Erythroblast (primary cell): ENCODE data around the gene LRBA.

Experiments used
- GATA1 ChIP-seq: IDR thresholded peaks from 2 replicates; pipeline ENCODE4 v1.6.1; 2011; ENCODE audit warnings: low read depth, mild to moderate bottlenecking, control low read depth, low read length, moderate library complexity
- POLR2A ChIP-seq: IDR thresholded peaks from 2 replicates; pipeline ENCODE4 v1.6.1; 2011; ENCODE audit warnings: mild to moderate bottlenecking, low read length

- TF ChIP-seq POLR2A (no peak), GATA1 (no peak)
These were observed 315.5 kb downstream of the LRBA start for GRCh38 chr4:150699599-150699998.
